ENCODE data around the gene NUBP2. TPM values are rescaled to one million over a fixed set of nuclear protein-coding genes. Genes with fewer than 3 reads are reported as not detected.

The NUBP2 gene
- total RNA-seq, 3 donors from 2014 or later: 32.1 to 43.1 (median 39.3) TPM

- peaks cover 9% of the 10 kb centered on the region for H3K36me3 ChIP-seq (ENCODE audit: low read depth)
- peak; percentile 10 for TF ChIP-seq CTCF (IDR thresholded peaks at IDR 0.05)
Measured at GRCh38 chr16:1781758-1782407, 877 bp upstream of the NUBP2 start.

DNA sequence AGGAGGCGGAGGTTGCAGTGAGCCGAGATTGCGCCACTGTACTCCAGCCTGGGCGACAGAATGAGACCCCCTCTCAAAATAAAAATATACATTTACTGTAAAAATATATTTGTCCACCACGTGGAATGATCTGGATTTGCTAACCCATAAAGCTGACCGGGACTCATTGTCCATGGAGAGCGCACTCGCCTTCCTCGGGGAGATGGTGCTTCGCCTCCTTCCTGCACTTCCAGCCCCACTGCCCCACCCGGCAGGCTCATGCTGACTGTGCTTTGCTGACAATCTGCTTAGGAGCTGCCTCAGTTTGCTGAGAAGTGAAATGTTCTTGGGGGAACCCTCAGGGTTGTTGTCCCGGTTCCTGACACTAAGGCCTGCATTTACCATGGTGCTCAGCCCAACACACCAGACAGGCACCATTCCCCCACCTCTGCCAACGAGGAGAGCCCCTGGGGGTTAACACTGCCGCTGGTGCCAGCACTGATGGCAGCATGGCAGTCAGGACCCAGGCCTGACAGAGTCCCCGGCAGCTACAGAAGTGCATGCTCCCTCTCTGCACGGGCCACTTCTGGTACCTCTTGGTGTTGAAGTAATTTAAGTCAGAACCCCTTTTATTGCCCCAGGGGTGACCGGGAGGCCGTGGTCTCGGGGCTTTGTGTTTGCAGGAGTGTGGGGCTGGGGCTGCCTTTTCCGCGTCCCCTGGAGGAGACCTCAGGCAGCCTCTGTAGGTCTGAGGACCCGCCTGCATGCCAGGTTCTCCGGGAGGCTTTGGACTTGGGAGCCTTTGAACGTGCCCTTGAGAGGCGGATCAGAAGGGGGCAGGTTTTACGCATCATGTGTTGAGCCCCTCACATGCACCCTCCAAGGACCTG, 2.5 kb downstream of the NUBP2 start:
- DNase-seq (peak in 1 of 3 donors; percentile 20), ATAC-seq (no peak)
- no peaks in the 10 kb centered on the region for H3K9me3 ChIP-seq
- peaks cover 17% of the 10 kb centered on the region for H3K4me1 ChIP-seq (ENCODE audit: low read depth)
- intact Hi-C loops (cut with DNase I, micrococcal nuclease): no loop called here
- no peak for TF ChIP-seq CTCF (IDR thresholded peaks at IDR 0.05)
- H3K4me3 ChIP-seq: no peak overlapping the region
- H3K36me3 ChIP-seq (ENCODE audit: low read depth): peaks cover 4% of the 10 kb centered on the region

More at GRCh38 chr16:1781758-1782407, 877 bp upstream of the NUBP2 start:
- peaks cover 17% of the 10 kb centered on the region for H3K4me1 ChIP-seq (ENCODE audit: low read depth)
- ATAC-seq (peak; percentile 50), DNase-seq (peak in 1 of 3 donors; percentile 63)
- peak overlapping the region; percentile 69 for H3K4me3 ChIP-seq
- intact Hi-C loops (cut with DNase I, micrococcal nuclease): no loop called here
- no peaks in the 10 kb centered on the region for H3K9me3 ChIP-seq

GRCh38 chr16:1785846-1786170, 3.0 kb downstream of the NUBP2 start:
- Histone ChIP-seq H3K9me3 (no peaks in the 10 kb centered on the region), H3K36me3 (ENCODE audit: low read depth) (peaks cover 4% of the 10 kb centered on the region), H3K4me1 (ENCODE audit: low read depth) (peaks cover 17% of the 10 kb centered on the region), H3K4me3 (no peak overlapping the region)
- ATAC-seq: no peak
- no peak for TF ChIP-seq CTCF (IDR thresholded peaks at IDR 0.05)
- intact Hi-C loops (cut with DNase I, micrococcal nuclease): no loop called here
- peak in 1 of 3 donors; percentile 50 for DNase-seq

DNA sequence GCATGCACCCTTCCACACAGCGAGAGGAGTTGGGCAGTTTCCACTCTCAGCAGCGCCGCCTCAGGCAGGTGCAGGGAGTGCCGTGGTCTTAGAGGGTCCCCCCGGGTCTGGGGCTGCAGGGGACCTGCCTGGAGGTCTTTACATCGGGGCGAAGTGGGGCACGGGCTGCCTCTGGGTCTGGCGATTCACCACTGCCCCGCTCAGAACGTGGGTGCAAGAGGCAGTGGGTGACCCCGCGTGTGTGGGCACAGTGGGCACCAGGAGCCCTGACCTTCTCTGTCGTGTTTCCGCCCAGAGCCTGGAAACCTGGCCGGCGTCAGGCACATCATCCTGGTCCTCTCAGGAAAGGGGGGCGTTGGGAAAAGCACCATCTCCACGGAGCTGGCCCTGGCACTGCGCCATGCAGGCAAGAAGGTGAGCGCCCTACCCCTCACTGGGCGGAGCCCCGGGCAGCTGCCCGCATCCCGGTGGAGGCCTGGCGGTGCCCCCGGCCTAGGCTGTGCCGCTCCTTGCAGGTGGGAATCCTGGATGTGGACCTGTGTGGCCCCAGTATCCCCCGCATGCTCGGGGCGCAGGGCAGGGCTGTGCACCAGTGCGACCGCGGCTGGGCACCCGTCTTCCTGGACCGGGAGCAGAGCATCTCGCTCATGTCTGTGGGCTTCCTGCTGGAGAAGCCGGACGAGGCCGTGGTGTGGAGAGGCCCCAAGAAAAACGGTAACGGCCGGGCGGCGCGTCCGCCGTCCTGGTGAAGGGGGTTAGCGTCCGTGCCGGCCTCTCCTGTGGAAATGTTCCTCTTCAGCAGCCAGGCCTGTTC, 3.7 kb downstream of the NUBP2 start:
- Histone ChIP-seq H3K36me3 (ENCODE audit: low read depth) (peaks cover 4% of the 10 kb centered on the region), H3K4me3 (no peak overlapping the region), H3K9me3 (no peaks in the 10 kb centered on the region), H3K4me1 (ENCODE audit: low read depth) (peaks cover 11% of the 10 kb centered on the region)
- no peak for ATAC-seq
- DNase-seq: peak in 1 of 3 donors; percentile 30
- intact Hi-C loops (cut with DNase I, micrococcal nuclease): no loop called here
- no peak for TF ChIP-seq CTCF (IDR thresholded peaks at IDR 0.05)

DNA sequence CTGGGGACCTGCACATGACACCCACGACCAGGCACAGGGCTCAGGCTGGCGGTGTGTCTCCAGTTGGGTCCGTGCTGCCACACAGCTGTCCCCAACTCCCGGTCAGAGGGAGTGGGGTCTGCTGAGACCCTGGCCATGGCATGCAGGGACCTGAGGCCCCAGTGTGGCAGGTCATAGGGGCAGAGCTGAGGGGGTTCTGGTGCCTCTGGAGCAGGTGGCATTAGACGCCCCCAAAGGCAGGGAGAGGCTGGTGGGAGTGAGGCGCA, 4.2 kb downstream of the NUBP2 start:
- peaks cover 10% of the 10 kb centered on the region for H3K4me1 ChIP-seq (ENCODE audit: low read depth)
- DNase-seq (peak in 1 of 3 donors; percentile 20), ATAC-seq (no peak)
- no peak for TF ChIP-seq CTCF (IDR thresholded peaks at IDR 0.05)
- no peaks in the 10 kb centered on the region for H3K9me3 ChIP-seq
- H3K36me3 ChIP-seq (ENCODE audit: low read depth): peaks cover 4% of the 10 kb centered on the region
- intact Hi-C loops (cut with DNase I, micrococcal nuclease): no loop called here
- H3K4me3 ChIP-seq: no peak overlapping the region

All from mucosa of descending colon (tissue), 3 donors.